D721Med (cell line): ENCODE data around the gene M6PR.
"Not testable (repeated sequence)": the region's sequence is repeated elsewhere in the genome, so short reads cannot be mapped to it uniquely, and the experiment has no call there.

Experiments used
- DNase-seq: peaks from one replicate; pipeline ENCODE4 v3.0.0; 2011; ENCODE audit warnings: low spot score; ENCODE audit not compliant: insufficient read length
- FAIRE-seq: peaks from 2 replicates; lab custom pipeline; 2011; peaks lifted over from hg19 to GRCh38; lab: Jason Lieb, UNC
- TF ChIP-seq, protein P1 (sequence below): IDR thresholded peaks from 2 replicates; pipeline ENCODE4 v1.5.1; 2012; ENCODE audit warnings: mild to moderate bottlenecking, control low read depth; ENCODE audit not compliant: insufficient read depth; ENCODE audit errors: missing control alignments

M6PR gene

DNA sequence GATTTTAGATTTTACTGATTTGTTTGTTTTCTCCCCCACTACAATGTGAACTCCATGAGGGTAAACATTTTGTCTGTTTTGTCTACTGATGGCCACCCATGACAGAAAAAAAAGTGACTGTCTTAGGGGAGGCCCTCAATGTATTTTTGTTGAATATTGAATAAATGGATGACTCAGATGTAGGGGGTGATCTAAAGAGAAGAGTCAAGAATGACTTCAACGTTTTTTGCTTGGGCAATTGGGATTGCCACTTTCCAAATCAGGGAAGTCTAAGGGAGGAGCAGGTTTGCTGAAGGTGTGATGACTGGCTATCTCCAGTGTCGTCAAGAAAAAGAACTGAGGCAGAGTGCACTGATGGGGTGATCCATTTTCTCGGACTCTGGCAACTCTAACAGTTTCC is 45.8 kb downstream of the M6PR start:
- TF ChIP-seq, protein P1, sequence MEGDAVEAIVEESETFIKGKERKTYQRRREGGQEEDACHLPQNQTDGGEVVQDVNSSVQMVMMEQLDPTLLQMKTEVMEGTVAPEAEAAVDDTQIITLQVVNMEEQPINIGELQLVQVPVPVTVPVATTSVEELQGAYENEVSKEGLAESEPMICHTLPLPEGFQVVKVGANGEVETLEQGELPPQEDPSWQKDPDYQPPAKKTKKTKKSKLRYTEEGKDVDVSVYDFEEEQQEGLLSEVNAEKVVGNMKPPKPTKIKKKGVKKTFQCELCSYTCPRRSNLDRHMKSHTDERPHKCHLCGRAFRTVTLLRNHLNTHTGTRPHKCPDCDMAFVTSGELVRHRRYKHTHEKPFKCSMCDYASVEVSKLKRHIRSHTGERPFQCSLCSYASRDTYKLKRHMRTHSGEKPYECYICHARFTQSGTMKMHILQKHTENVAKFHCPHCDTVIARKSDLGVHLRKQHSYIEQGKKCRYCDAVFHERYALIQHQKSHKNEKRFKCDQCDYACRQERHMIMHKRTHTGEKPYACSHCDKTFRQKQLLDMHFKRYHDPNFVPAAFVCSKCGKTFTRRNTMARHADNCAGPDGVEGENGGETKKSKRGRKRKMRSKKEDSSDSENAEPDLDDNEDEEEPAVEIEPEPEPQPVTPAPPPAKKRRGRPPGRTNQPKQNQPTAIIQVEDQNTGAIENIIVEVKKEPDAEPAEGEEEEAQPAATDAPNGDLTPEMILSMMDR, result no peak
- FAIRE-seq (no peak), DNase-seq (no peak)

DNA sequence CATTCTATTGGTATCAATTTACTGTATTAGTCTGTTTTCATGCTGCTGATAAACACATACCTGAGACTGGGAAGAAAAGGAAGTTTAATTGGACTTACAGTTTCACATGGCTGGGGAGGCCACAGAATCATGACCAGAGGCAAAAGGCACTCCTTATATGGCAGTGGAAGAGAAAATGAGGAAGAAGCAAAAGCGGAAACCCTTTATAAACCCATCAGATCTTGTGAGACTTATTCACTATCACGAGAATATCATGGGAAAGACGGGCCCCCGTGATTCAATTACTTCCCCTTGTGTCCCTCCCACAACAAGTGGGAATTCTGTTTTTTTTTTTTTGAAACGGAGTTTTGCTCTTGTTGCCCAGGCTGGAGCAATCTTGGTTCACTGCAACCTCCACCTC is 46.7 kb downstream of the M6PR start:
- DNase-seq, FAIRE-seq: not testable (repeated sequence)

DNA sequence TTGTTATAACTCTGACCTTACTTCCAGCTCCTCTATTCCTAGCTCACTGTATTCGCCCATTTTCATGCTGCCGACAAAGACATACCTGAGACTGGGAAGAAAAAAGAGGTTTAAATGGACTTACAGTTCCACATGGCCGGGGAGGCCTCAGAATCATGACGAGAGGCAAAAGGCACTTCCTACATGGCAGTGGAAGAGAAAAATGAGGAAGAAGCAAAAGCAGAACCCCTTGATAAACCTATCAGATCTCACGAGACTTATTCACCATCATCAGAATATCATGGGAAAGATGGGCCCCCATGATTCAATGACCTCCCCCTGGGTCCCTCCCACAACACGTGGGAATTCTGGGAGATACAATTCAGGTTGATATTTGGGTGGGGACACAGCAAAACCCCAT is 49.6 kb downstream of the M6PR start:
- DNase-seq, result no peak
- TF ChIP-seq, protein P1, result no peak
- no peak for FAIRE-seq

DNA sequence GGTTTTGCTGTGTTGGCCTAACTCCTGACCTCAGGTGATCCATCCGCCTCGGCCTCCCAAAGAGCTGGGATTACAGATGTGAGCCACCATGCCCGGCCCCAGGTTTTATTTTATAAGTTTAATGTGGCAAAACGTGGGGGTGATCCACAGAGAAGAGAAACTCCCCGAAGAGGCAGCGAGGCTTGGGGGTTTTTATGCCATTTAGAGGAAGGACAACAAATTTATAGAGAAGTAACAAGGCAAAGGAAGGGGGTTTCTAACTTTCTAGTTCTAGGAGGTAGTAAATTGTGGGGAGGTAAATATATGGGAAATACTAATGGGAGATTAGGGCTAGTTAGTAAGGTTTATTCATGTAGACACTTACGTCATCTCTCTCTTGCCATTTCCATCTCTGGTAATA is 52.4 kb downstream of the M6PR start:
- TF ChIP-seq, protein P1, result no peak
- FAIRE-seq, result no peak
- DNase-seq, result no peak

DNA sequence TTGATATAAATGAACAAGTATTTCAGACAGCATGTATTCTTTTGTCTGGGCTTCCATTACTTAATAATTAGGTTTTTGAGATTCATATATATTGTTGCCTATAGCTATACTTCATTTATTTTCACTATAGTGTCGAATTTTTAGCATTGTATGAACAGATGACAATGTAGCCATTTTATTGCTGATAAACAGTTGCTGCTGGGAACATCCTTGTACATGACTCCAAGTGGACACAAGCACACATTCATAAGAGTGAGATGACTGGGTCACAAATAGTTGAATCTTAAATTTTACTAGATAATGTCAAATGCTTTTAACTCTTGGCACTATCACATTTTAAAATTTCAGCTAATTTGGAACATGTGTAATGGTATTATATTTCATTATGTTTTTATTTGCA is 54.5 kb downstream of the M6PR start:
- DNase-seq (no peak), FAIRE-seq (no peak)
- TF ChIP-seq, protein P1, result no peak

DNA sequence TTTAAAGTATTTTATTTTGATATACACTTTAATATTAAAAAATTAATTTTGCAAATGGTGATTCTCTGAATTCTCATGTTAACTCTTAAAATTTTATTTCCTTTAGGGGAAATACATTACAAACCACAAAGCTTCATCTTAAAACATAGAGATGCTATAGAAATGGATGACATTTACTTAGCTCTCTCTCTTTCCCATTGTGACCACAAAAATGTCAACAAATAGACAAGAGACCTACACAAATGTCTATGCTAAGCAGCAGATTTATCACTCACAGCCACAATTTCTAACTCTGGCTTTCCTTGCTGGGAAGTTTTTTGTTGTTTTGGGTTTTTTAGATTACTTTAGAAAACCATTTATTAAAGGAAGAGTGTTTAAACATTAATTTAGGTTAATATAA is 55.1 kb downstream of the M6PR start:
- no peak for FAIRE-seq
- DNase-seq, result no peak
- TF ChIP-seq, protein P1, result no peak

DNA sequence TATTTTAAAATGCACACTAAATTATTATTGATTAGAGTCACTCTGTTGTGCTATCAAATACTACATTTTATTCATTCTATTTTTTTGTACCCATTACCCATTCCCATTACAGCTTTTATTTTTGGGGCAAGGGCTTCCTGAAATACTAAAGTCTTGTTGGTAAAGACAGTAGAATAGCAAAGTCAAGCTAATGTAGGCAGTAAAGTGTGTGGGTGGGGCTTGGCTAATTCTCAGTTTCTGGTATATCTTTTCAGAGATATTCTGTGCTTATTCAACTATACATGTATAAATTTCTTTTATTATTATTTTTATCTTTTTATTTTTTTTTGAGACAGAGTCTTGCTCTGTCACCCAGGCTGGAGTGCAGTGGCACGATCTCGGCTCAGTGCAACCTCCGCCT is 57.5 kb downstream of the M6PR start:
- TF ChIP-seq, protein P1, result no peak
- FAIRE-seq (no peak), DNase-seq (no peak)
